Esophagus muscularis mucosa (tissue), 4 donors: ENCODE results near the gene P3H3. TPM values are rescaled to one million over a fixed set of nuclear protein-coding genes. Genes with fewer than 3 reads are reported as not detected.

Experiments used
- DNase-seq: peaks from one replicate; pipeline ENCODE4 v3.0.0-alpha.2; 2017; ENCODE audit errors: extremely low spot score
- H3K27ac ChIP-seq, 4 donors: fragments of 200-600 bp; sonication (generic); replicated peaks in 1 of 4; 1 replicate in 3 of 4; 2 replicates in 1 of 4; pipeline ENCODE4 v1.5.1; 2016 to 2019; ENCODE audit warnings: mild to moderate bottlenecking in 1 of 4
- H3K27me3 ChIP-seq, 4 donors: fragments of 200-600 bp; sonication (generic); one replicate each; pipeline versions ENCODE4 v1.5.1 to v1.6.0; 2016 to 2019
- H3K36me3 ChIP-seq, 4 donors: fragments of 200-600 bp; sonication (generic); one replicate each; pipeline ENCODE4 v1.5.1; 2016 to 2019
- H3K4me1 ChIP-seq, 4 donors: fragments of 200-600 bp; sonication (generic); one replicate each; pipeline ENCODE4 v1.5.1; 2016 to 2019
- H3K4me3 ChIP-seq, 4 donors: fragments of 200-600 bp; sonication (generic); 1 replicate in 2 of 4; 2 replicates in 2 of 4; pipeline ENCODE4 v1.5.1; 2016 to 2019; ENCODE audit warnings: mild to moderate bottlenecking in 4 of 4, moderate library complexity in 1 of 4
- H3K9me3 ChIP-seq, 4 donors: fragments of 200-600 bp; sonication (generic); 1 replicate in 3 of 4; 2 replicates in 1 of 4; pipeline ENCODE4 v1.5.1; 2016 to 2019
- CTCF ChIP-seq, 3 experiments: fragments of 200-600 bp in 2 of 3; fragments of 450-650 bp in 1 of 3; sonication (generic) in 2 of 3; IDR thresholded peaks; one replicate each; pipeline ENCODE4 v1.5.1; 2017 to 2019; ENCODE audit warnings: antibody characterized with exemption in 3 of 3, mild to moderate bottlenecking in 2 of 3, moderate library complexity in 1 of 3
- EP300 ChIP-seq: sonication (generic); formaldehyde crosslinking; IDR thresholded peaks from one replicate; pipeline ENCODE4 v1.6.1; 2017; ENCODE audit warnings: antibody characterized with exemption
- POLR2A ChIP-seq: fragments of 450-650 bp; IDR thresholded peaks from one replicate; pipeline ENCODE4 v1.6.1; 2017; ENCODE audit warnings: antibody characterized with exemption, moderate library complexity, mild to moderate bottlenecking, low read depth
- POLR2AphosphoS5 ChIP-seq, 2 donors: sonication (generic); formaldehyde crosslinking; IDR thresholded peaks; one replicate each; pipeline ENCODE4 v1.6.1; 2017; ENCODE audit warnings: antibody characterized with exemption in 2 of 2
- WGBS: methylation state at CpG from one replicate; pipeline ENCODE4 v1.1.5; 2018; 5-methylcytosine and 5-hydroxymethylcytosine counted together
- intact Hi-C: fragments of 100-400 bp; cut with DNase I; formaldehyde crosslinking; loops from one replicate; pipeline ENCODE4 v1.15.1; 2023
- total RNA-seq, 4 donors: library from RNA; depleted of rRNA; stranded (reverse); fragments of >200 nt; gene quantifications; one replicate each; pipeline versions ENCODE4 v1.1.0 to v1.2.1, GENCODE V29; 2016

P3H3 gene
- total RNA-seq, 4 donors from 2014 or later = 16.4 to 30.7 (median 26.8) TPM

GRCh38 chr12:6850796-6851152, 22.6 kb downstream of the P3H3 start:
- peaks cover 3 to 43% (median 29%) of the 10 kb centered on the region in 4 donors for H3K36me3 ChIP-seq
- no peaks in the 10 kb centered on the region for H3K9me3 ChIP-seq
- no peak for DNase-seq
- intact Hi-C loops = no loop called here
- no peaks in the 10 kb centered on the region for H3K27me3 ChIP-seq
- WGBS = 31% methylated on average over 6 of the region's 16 CpGs
- peaks cover 13 to 26% (median 20%) of the 10 kb centered on the region in 4 donors for H3K4me1 ChIP-seq
- peak overlapping the region; percentile 61 to 94 (median 68) for H3K4me3 ChIP-seq
- H3K27ac ChIP-seq = peak overlapping the region; percentile 92 to 98 (median 95)
- no peak for TF ChIP-seq CTCF (IDR thresholded peaks at IDR 0.05)
- TF ChIP-seq POLR2AphosphoS5 (IDR thresholded peaks at IDR 0.05) = no peak

- Histone ChIP-seq H3K4me1 (peaks cover 13 to 26% (median 20%) of the 10 kb centered on the region in 4 donors), H3K27ac (peak within 1 kb of the TSS; percentile 92 to 98 (median 95)), H3K27me3 (no peaks in the 10 kb centered on the region), H3K9me3 (no peaks in the 10 kb centered on the region), H3K4me3 (peak within 1 kb of the TSS; percentile 61 to 94 (median 68)), H3K36me3 (peaks cover 9 to 43% (median 29%) of the 10 kb centered on the region in 4 donors)
- DNase-seq = peak; percentile 99
- TF ChIP-seq CTCF (IDR thresholded peaks at IDR 0.05) (no peak), EP300 (no peak), POLR2A (peak; percentile 41), POLR2AphosphoS5 (IDR thresholded peaks at IDR 0.05) (peak; percentile 89 to 97)
- under 1% methylated on average over 33 of the region's 37 CpGs for WGBS
- intact Hi-C loops = no loop called here
These were observed 23.1 kb downstream of the P3H3 start, which contains the start of gene CDCA3 for GRCh38 chr12:6851153-6851920. TSS of gene CDCA3 (minus strand) at chr12:6851286. CDS start at chr12:6850952, 334 bp downstream.

GRCh38 chr12:6851921-6852650, 23.9 kb downstream of the P3H3 start, which contains the start of gene USP5:
TSS of gene USP5 (plus strand) at chr12:6852150. CDS start at chr12:6852180, 30 bp downstream.
- intact Hi-C loops = no loop called here
- peak within 1 kb of the TSS; percentile 61 to 94 (median 68) for H3K4me3 ChIP-seq
- H3K27me3 ChIP-seq = no peaks in the 10 kb centered on the region
- peak; percentile 75 to 86 for TF ChIP-seq POLR2AphosphoS5 (IDR thresholded peaks at IDR 0.05)
- TF ChIP-seq POLR2A = peak; percentile 18
- no peak for TF ChIP-seq EP300
- TF ChIP-seq CTCF (IDR thresholded peaks at IDR 0.05) = peak in 1 of 3 experiments; percentile 20
- peak within 1 kb of the TSS; percentile 92 to 98 (median 95) for H3K27ac ChIP-seq
- peak; percentile 100 for DNase-seq
- peaks cover 13 to 43% (median 29%) of the 10 kb centered on the region in 4 donors for H3K36me3 ChIP-seq
- 0% methylated on average over 24 of the region's 65 CpGs for WGBS
- H3K9me3 ChIP-seq = no peaks in the 10 kb centered on the region
- peaks cover 13 to 26% (median 20%) of the 10 kb centered on the region in 4 donors for H3K4me1 ChIP-seq

GRCh38 chr12:6852651-6853354, 24.6 kb downstream of the P3H3 start:
- Histone ChIP-seq H3K9me3 (no peaks in the 10 kb centered on the region), H3K36me3 (peaks cover 18 to 43% (median 32%) of the 10 kb centered on the region in 4 donors), H3K27me3 (no peaks in the 10 kb centered on the region), H3K27ac (peak overlapping the region; percentile 92 to 98 (median 95)), H3K4me1 (peaks cover 13 to 26% (median 20%) of the 10 kb centered on the region in 4 donors), H3K4me3 (peak overlapping the region; percentile 61 to 94 (median 68))
- no peak for DNase-seq
- intact Hi-C loops = no loop called here
- TF ChIP-seq CTCF (IDR thresholded peaks at IDR 0.05) = peak in 1 of 3 experiments; percentile 4
- no peak for TF ChIP-seq POLR2AphosphoS5 (IDR thresholded peaks at IDR 0.05)
- WGBS = 2% methylated on average over 17 of the region's 18 CpGs
